Measurements from ENCODE around the gene SIK2.
"Not testable (repeated sequence)": the region's sequence is repeated elsewhere in the genome, so short reads cannot be mapped to it uniquely, and the experiment has no call there.

SIK2 gene

DNA sequence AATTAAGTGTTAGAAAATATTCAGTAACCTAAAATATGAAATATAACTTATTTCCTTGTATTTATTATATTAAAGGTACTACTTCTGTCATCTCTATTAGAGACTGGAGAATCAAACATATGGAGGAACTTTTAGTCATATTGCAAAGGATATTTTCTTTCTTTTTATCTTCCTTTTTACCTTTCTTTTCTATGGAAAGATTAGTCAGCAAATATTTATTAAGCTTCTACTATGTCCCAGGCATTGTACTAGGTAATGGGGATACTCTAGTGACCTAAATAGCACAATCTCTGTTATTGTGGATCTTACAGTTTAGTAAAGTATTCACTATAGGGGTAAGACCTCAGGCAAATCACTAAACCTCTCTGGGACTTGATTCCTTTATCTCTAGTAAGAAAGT is 18.3 kb downstream of the SIK2 start:
- no peak for DNase-seq (ENCODE audit: low read depth in 1 of 2, low spot score in 1 of 2)

DNA sequence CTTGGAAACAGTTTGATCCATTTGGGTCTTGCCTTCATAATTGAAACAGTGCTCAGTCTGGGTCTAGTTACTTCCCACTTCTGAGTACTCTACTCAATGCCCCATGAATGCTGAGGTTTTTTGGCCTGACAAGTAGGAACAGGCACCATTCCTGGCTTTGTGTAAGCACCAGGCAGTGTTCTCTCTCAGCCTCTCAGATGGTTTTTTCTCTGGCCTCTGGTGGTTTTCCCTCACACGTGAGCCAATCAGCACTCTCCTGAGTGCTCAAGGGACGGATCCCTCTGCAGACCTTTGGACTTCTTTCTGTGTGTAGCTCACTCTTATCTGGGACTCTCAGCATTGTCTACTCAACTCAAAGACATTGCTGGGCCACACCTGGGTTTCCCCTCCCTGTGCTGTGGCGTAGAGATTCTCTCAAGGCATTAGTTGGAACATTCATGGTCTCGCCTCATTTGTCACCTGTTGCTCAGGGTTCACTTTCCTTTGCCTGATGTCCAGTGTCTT is 21.3 kb downstream of the SIK2 start:
- no peak for DNase-seq (ENCODE audit: low read depth in 1 of 2, low spot score in 1 of 2)

DNA sequence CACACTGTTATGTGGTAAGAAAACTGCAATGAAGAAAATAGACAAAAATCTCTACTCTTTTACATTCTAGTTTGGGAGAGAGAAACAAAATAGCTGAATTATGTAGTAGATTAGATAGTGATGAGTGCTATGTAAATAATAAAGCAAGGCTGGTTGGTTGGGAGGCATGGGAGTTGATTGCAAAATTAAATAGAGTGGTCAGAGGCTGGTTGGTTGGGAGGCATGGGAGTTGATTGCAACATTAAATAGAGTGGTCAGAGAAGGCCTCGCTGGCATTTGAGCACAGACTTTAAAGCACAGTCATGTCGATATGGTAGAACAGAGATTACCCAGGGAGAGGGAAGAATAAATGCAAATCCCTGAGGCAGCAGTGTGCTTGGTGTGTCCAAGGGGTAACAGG is 22.4 kb downstream of the SIK2 start:
- DNase-seq (ENCODE audit: low read depth in 1 of 2, low spot score in 1 of 2) = no peak

DNA sequence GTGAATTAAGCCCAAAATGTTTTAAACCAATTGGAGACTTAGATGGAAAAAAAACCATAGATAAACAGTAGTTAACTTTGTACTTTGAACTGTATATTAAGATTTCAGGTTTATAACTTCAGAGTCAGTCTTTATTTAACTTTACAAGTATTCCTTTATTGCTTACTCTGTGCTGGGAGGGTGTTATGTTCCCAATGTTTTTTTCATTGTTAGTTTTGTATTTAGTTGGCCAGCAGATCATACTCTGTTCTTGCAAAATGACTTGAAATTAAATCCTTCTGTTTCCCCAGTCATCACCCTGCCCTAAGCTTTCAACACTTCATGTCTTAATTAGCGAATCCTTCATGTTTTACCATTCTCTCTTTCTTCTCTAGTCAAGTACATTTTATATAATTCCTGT is 25.3 kb downstream of the SIK2 start:
- no peak for DNase-seq (ENCODE audit: low read depth in 1 of 2, low spot score in 1 of 2)

DNA sequence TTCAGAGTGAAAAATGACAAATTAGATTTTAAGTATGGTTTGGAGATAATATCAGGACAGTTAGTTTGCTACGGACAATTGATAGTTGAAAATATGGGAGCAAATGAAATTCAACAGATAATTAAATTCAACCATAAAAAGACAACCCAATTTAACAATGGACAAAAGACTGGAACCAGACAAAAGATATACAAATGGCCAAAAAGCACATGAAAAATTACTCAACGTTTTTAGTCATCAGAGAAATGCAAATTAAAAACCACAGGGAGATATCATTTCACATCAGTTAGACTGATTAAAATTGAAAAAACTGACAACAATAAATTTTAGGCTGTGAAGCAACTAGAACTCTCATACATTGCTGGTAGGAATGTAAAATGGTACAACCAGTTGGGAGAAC is 27.2 kb downstream of the SIK2 start:
- no peak for DNase-seq (ENCODE audit: low read depth in 1 of 2, low spot score in 1 of 2)

DNA sequence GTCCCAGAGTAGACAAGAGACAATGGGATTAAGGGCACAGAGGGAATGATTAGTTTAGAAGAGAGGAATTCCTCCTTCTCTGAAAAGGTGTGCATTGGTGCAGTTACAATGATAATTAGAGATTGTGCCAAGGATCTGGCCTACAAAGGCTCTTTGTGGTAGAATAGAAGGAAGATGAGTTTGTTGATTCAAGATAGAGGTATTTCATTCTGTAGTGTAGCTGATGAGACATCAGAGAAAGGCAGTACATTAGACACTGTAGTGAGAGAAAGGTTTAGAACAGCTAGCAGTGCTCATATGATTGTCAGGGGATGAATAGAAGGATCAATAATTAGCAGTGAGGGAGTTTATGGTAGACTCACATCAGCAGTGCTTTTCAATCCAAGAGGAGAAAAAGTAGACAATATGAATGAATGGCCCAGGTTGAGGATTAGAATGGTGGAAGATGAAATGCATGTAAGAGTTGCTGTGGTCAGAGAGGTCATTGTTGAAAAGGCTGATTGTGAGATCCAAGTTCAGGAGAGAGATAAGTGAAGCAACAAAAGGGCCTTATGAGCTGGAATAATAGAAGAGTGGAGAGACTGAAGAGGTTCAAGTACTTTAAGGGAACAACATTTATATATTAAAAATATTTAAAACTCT is 28.9 kb downstream of the SIK2 start:
- no peak for DNase-seq (ENCODE audit: low read depth in 1 of 2, low spot score in 1 of 2)

DNA sequence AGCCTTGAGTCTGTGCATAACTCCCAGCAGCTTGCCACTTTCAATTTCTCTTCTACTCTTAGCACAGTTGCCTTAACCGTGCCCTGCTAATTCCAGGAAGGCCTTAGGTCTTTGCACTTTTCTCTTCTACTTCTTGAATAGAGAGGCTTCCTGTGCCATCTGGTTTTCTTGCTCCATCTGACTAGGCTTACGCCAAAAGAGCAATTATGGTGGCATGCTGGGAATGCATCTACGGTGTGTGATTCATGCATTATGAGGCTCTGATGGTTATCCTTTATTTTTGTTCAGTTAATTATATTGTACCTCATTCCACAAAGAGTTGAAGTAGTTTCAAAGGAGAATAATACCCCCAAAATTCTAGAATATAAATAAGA is 29.4 kb downstream of the SIK2 start:
- DNase-seq (ENCODE audit: low read depth in 1 of 2, low spot score in 1 of 2) = no peak

DNA sequence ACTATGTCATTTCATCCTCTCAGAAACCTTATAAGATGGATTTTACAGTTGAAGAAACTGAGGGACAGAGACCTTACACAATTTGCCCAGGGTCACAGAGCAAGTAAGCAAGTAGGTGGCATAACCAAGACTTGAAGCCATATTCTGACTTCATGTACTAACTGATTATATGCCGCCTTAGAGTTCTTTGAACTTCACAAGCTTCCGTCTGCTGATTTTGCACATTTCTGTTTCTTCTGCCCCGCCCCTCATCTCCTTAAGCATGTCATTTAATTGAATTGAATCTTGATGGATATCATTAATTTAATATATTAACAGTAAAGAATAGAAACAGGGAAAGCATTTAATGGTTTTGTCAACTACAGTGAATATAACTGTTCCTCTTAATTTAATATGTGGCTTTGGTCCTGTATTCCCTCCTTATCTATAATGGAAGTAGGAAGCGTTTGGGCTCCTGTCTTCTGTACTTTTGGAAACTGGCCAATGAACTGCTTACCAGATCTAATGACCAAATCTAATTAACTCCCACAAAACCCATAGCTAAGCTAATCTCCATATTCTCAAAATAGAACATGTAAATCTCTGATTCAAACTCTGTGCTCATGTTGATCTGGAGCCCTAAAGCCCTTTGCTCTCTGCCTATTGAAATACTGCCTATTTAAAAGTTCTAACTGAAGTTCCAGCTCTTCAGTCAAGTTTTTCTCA is 30.4 kb downstream of the SIK2 start:
- DNase-seq (ENCODE audit: low read depth in 1 of 2, low spot score in 1 of 2) = no peak

DNA sequence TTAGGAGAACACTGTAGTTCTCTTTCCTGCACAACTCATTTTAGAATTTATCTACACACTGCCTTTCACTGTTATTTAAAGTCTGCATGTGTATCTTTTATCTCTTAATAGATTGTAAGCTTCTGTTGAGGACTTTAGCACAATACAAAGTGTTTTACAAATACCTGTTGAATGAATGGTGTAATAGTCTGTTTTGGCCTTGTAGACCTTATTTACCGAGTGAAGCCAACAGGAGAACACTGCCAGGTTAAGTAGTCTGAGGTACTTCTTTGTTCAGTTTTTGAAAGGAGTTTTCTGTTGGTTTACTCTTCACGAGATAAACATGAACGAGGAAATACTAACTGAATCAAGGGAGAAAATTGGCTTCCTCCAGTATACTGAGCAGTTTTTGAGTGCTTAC is 31.0 kb downstream of the SIK2 start:
- no peak for DNase-seq (ENCODE audit: low read depth in 1 of 2, low spot score in 1 of 2)

DNA sequence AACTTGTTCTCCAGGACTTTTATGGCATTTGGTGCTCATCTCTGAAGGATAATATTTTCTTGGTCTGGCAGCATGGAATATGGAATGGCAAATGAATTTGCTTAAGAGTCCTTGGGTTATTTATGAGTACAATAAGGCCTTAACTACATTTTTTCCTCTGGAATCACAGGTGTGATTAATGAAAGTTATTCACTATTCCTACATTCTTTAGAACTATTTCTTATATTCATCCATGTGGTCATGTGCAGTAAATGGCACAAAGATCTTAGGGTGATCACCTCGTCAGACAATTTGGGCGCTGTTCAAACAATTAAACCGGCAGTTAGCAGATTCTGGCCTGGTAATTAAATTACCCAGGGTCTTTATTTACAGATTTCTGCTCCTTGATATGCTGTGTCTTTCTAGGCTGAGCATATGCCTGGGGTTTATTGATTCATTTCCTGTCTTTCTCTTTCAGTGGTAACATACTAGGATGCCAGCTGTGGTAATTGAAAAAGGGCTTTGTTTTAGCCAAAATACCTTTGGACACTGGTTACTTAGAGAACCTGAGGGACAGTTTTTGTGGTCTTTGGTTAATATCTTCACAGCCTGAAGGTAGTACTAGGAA is 31.6 kb downstream of the SIK2 start:
- no peak for DNase-seq (ENCODE audit: low read depth in 1 of 2, low spot score in 1 of 2)

DNA sequence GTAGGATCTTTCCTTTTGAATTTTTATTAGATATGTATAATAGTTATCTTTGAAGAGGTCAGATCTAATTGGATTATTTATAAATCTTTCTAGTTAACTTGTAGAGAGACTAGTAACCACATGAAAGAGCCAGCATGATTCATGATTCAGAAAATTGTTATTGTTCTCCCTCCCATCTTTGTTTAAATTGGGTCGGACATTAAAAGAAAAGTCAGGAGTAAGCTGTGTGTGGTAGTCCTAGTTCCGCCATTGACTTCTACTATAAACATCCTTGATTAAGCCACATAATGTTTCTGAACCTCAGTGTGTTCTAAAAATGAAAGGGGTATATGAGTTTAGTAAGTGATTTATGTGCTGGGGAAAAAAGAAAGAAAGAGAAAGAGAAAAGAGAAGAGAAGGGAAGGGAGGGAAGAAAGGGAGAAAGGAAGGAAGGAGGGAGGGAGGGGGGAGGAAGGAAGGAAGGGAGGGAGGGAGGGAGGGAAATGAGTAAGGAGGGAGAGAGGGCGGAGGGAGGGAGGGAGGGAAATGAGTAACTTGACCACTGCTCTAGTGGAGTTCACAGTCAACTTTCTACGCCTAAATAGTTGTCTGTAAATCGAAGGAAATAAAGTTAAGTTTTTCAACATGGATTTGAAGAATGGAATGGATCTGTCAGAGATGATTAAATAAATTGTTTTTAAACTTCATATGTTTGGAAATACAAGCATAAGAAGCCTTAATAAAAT is 32.9 kb downstream of the SIK2 start:
- no peak for DNase-seq (ENCODE audit: low read depth in 1 of 2, low spot score in 1 of 2)

DNA sequence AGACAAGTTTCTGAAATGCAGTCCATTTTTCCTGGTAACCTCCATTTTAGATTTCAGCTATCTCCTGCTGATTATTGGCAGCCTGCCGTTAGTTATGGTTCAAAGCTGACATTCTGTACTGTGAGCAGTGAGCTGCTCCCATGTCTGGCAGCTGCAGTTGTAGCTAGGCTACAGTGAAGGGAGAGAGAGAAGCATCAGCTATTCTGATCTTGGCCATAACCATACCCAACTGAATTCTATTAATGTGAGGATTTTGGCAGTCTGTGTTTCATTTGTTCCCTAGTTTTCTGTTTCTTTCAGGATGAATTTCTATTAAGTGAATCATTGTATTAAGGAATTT is 33.4 kb downstream of the SIK2 start:
- DNase-seq (ENCODE audit: low read depth in 1 of 2, low spot score in 1 of 2) = no peak

DNA sequence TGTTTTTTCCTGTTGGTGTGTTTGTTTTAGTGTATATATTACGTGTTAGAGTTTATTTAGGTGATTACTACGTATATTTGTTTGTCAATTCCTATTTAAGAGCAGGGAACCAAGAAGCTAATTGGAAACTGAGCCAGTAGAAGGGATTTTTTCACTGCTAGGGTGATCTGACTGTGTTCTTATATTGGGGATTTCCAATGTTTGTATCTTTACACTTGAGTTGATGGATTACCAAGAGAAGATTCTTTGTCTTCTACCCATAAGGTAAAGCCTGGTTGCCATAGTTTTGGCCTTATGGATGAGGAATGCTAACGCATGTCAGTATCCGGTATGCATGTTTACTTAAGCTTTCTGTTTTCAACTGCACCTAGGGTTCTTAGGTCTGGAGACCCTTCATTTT is 35.6 kb downstream of the SIK2 start:
- no peak for DNase-seq (ENCODE audit: low read depth in 1 of 2, low spot score in 1 of 2)

DNA sequence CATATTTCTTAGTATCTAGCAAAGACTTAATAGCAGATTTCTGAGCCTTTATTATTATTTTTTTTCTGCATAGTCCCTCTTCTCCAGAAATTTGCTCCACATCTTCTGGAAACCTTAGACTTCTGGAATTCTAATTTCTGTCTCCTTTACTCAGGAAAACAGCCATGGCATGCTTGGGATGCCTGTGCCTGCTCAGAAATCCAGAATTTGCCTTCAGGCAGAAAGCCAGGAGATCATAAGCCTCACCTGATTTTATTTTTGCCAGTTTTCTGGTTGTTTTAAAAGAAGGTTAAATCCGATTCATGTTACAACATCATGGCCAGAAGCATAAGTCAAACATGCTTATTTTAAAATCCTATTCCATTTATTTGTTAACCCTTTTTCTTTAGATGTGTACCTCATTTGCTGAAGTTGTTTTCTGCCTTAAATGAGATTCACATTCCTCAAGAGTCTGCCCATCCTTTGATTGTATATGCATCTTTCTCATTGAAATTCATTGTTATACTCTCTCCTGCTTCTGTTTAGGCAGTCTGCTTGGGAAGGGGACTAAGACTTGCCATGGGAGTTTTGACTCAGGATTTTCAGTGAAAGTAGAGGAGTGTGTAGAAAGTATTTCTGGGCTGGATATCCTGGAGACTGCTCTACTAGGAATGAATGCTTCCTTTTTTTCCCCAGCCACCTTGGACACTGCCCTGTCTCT is 37.1 kb downstream of the SIK2 start:
- no peak for DNase-seq (ENCODE audit: low read depth in 1 of 2, low spot score in 1 of 2)

DNA sequence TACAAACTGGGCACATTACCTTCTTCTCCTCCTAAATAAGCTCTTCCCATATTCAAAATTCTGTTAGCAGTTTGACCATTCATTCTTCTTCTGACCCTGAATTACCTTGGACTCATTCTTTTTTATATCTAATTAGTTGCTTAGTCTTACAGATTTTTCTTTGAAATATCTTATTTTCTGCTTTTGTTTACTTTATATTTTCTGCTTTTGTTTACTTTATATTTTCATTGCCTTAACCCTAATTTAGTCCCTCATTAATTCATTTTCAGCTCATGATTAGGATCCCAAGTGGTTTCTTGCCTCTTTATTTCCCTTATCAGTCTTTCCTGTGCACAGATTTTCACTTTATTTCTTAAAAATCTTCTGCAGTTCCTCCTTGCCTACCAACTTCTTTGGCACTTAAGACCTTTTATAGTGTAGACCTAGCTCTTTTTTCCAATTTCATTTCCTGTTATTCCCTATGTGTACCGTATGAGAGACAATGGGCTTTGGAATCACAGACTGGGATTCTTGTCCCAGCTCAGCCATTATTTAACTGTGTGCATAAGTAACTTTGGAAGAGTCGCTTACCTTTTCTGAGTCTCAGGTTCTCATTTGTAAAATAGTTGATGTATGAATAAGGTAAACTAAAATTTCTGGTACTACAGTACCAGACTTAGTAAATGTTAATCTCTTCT is 39.2 kb downstream of the SIK2 start:
- DNase-seq (ENCODE audit: low read depth in 1 of 2, low spot score in 1 of 2) = no peak

DNA sequence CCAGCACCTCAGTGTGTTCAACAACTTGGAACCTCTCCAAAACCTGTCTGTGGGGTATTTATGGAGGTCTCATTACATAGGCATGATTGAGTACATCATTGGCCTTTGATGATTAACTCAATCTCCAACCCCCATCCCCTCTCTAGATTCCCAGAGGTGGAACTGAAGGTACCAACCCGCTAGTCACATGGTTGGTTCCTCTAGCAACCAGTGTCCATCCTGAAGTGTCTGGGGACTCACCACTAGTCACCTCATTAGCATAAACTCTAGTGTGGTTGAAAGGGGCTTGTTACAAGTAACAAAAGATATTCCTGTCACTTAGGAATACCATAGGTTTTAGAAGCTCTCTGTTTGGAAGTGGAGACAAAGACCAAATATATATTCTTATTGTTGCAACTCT is 40.3 kb downstream of the SIK2 start:
- no peak for DNase-seq (ENCODE audit: low read depth in 1 of 2, low spot score in 1 of 2)

DNA sequence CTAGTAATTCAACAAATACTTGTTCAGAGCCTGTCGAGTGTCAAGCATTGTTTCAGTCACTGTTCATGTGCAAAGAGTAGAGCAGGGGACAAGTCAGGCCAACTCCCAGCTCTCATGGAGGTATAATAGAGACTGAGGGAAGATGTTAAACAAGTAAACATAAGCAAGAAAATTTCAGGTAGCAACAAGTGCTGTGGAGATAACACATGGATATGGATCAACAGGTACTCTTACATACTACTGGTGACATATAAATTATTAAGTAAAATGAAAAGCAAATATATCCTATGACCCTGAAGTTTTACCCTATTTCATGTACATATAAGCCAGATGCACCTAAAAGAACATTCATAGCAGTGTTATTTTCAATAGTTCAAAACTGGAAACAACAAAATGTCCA is 42.7 kb downstream of the SIK2 start:
- DNase-seq (ENCODE audit: low read depth in 1 of 2, low spot score in 1 of 2) = no peak

DNA sequence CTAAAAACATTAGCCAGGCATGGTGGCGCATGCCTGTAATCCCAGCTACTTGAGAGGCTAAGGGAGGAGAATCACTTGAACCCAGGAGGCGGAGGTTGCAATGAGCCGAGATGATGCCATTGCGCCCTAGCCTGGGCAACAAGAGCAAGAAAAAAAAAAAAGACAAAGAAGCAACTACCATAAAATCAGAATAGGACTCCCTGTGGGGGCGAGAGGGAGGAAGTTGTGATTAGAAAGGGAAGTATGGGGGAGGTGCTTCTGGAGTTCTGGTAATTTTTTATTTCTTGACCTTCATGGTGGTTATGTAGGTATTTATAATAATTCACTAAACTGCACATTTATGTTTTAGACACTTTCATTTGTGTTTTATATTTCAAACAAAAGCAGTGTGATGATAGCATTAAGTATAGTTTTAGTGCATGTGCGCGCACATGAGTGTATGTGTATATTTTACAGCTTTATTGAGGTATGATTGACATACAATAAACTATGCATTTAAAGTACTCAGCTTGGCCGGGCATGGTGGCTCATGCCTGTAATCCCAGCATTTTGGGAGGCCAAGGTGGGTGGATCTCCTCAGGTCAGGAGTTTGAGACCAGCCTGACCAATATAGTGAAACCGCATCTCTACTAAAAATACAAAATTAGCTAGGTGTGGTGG is 43.5 kb downstream of the SIK2 start:
- DNase-seq (ENCODE audit: low read depth in 1 of 2, low spot score in 1 of 2) = no peak

DNA sequence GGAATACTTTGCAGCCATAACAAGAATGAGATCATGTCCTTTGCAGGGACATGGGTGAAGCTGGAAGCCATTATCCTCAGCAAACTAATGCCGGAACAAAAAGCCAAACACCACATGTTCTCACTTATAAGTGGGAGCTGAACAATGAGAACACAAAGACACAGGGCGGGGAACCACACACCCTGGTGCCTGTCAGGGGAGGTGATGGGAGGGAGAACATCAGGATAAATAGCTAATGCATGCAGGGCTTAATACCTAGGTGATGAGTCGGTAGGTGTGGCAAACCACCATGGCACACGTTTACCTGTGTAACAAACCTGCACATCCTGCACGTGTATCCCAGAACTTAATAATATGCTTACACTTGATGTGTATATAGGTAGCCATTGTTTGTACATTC is 49.1 kb downstream of the SIK2 start:
- not testable (repeated sequence) for DNase-seq (ENCODE audit: low read depth in 1 of 2, low spot score in 1 of 2)

DNA sequence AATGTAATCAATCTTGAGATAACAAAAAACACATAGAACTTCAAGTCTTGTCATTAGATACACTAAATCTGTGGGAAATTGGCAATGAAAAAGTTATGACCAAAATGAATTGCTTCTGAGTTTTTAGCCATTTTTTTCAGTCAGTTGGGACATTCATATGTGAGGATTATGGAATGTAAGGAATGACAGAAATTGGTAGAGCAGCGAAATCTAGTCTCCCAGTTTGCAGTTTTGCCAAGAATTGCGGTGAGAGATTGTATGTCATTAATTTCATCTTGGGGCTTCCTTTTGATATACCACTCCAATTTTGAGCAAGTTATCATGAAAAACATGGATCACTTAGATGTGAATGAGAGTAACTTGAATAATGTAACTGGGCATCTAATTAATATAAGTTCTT is 49.9 kb downstream of the SIK2 start:
- DNase-seq (ENCODE audit: low read depth in 1 of 2, low spot score in 1 of 2) = no peak

Data from activated CD4-positive, alpha-beta T cell treated with anti-CD3 and anti-CD28 coated beads, Interleukin-2, amount 50 U/mL, for 24 hours (primary cell).